ENCODE data around the gene PIK3AP1. TPM values are rescaled to one million over a fixed set of nuclear protein-coding genes. Genes with fewer than 3 reads are reported as not detected.

PIK3AP1 gene
- total RNA-seq, 1 experiment from 2014 or later: 1.7 TPM

- no peaks in the 10 kb centered on the region for H3K23me2 ChIP-seq (ENCODE audit: insufficient read length, low read depth, low read length, poor library complexity, severe bottlenecking)
- H3K4me3 Mint-ChIP-seq: no peak overlapping the region
- H3K79me1 ChIP-seq (ENCODE audit: insufficient read depth, low read depth, low read length, poor library complexity, severe bottlenecking): no peaks in the 10 kb centered on the region
- no peaks in the 10 kb centered on the region for H4K20me1 ChIP-seq (ENCODE audit: control insufficient read depth, insufficient read depth, insufficient read length)
- DNase-seq: no peak
- no peak overlapping the region for H3K14ac ChIP-seq (ENCODE audit: insufficient read depth, low read length)
- H3K27me3 Mint-ChIP-seq (ENCODE audit: low read depth): no peaks in the 10 kb centered on the region
- no peak overlapping the region for H2BK15ac ChIP-seq (ENCODE audit: low read depth, low read length)
- H3K9me3 Mint-ChIP-seq: no peaks in the 10 kb centered on the region
- H3K27ac ChIP-seq (ENCODE audit: insufficient read length, low read depth, low read length): no peak overlapping the region
- no peak overlapping the region for H2BK120ac ChIP-seq (ENCODE audit: low read depth, low read length, poor library complexity, severe bottlenecking)
- no peak overlapping the region for H3K9ac ChIP-seq (ENCODE audit: extremely low read depth, insufficient read length, low read length)
- no peak overlapping the region for H2BK20ac ChIP-seq (ENCODE audit: low read depth, low read length, poor library complexity, severe bottlenecking)
- no peak overlapping the region for H3T11ph ChIP-seq (ENCODE audit: low read length)
- H3K4me2 ChIP-seq (ENCODE audit: insufficient read depth, insufficient read length, low read length): no peak overlapping the region
- H3K36me3 Mint-ChIP-seq (ENCODE audit: insufficient read depth in 1 of 3, low read depth in 3 of 3): no peaks in the 10 kb centered on the region
- no peak for TF ChIP-seq CTCF (conservative IDR thresholded peaks at IDR 0.05)
- H4K91ac ChIP-seq (ENCODE audit: insufficient read length, low read depth, low read length): no peak overlapping the region
- no peak overlapping the region for H4K8ac ChIP-seq (replicated peaks; ENCODE audit: insufficient read length, low read depth, low read length)
- H4K5ac ChIP-seq (ENCODE audit: insufficient read length, low read depth, low read length): no peak overlapping the region
- H3K9me3 ChIP-seq (ENCODE audit: control insufficient read depth, low read depth, low read length): no peaks in the 10 kb centered on the region
- H3K23ac ChIP-seq (ENCODE audit: insufficient read length, low read depth, low read length): no peak overlapping the region
- no peak overlapping the region for H2AK5ac ChIP-seq (ENCODE audit: insufficient read length, low read length)
- no peak overlapping the region for H3K18ac ChIP-seq (ENCODE audit: insufficient read length, low read depth, low read length)
- H2BK12ac ChIP-seq (ENCODE audit: insufficient read length, low read depth, low read length): no peak overlapping the region
- no peak overlapping the region for H3K4ac ChIP-seq (ENCODE audit: low read depth, low read length)
- no peak overlapping the region for H3K56ac ChIP-seq (ENCODE audit: insufficient read length, low read depth, low read length)
- no peak overlapping the region for H2AFZ ChIP-seq (ENCODE audit: low read length)
- WGBS (ENCODE audit: extremely low coverage, insufficient read length, low lambda C conversion rate): no CpG with 5 or more reads among the region's 4 CpGs
- no peak overlapping the region for H2BK5ac ChIP-seq (ENCODE audit: insufficient read length, low read length)
- H3K4me1 Mint-ChIP-seq: peaks cover 4 to 5% of the 10 kb centered on the region in 2 experiments; a peak in 3 of 4 replicates
- no peaks in the 10 kb centered on the region for H3K4me1 ChIP-seq (ENCODE audit: insufficient read depth, low read length)
- no peaks in the 10 kb centered on the region for H3K79me2 ChIP-seq (ENCODE audit: insufficient read depth, low read length)
- no peaks in the 10 kb centered on the region for H3K27me3 ChIP-seq (ENCODE audit: insufficient read depth, low read length)
- no peak overlapping the region for H3K27ac Mint-ChIP-seq
Observed at GRCh38 chr10:96598846-96599245, 121.5 kb downstream of the PIK3AP1 start.

Measured in H9 (cell line).